Measurements from ENCODE around the gene APOL2.
"Not testable (repeated sequence)": the region's sequence is repeated elsewhere in the genome, so short reads cannot be mapped to it uniquely, and the experiment has no call there.

Gene APOL2

GRCh38 chr22:36220451-36220921, 18.8 kb downstream of the APOL2 start:
- peak; percentile 59 for DNase-seq

- no peak for DNase-seq
Measured at GRCh38 chr22:36218648-36219193, 20.6 kb downstream of the APOL2 start.

DNA sequence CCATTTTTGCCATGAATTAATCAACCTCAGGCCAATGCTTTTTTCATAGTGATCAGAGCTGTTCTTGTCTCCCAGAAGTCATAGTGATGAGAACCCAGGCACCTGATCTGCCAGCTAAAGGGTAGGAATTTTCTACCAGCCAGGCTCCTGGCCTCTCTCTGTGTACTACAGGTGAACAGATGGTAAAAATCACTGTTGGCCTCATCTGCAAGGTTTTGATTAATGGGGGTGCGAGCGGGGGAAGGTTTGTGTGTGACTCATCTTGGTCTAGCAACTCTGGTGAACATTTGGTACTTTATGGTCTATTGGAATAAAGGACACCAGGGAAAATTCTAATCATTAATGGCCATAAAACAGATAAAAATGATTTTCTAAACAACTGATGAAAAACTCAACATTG, 23.3 kb downstream of the APOL2 start:
- no peak for DNase-seq

DNA sequence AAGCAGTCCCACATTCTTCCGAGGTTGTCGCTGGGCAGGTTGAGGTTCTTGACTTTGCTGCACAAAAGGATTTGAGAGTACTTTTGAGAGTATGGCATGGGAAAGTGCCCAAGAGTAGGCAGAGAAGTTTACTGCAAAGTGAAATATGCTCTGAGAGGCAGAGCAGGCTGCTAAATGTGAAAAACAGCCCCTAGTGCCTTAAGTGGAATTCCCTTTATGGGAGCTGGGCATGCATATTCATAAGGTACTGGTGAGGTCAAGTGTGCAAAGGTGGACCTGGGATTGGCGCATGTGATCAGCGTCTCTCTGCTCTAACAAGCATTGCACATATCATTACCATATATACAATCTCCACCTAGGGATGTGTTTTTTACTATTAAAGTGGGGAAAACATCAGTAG, 25.7 kb downstream of the APOL2 start:
- DNase-seq, result no peak

DNA sequence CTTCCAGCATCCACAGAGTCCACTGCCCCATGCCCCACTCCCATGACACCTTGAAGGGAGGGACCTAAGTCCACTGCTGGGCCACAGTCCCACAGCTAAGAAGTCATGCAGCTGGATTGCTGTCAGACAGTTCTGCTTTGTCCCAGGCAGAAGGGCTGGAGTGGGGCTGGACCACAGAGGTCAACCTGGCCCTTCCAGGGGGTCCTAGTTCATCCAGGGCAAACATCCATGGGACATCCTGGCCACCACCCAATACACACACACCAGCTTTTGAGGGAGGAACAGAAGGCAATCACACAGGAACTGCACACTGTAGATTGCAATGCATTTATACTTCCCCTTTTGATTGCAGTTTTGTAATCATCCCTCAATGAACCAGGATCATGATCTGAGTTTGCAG, 26.4 kb downstream of the APOL2 start:
- DNase-seq, result no peak

- peak; percentile 13 for DNase-seq
Measured at GRCh38 chr22:36211237-36211861, 28.0 kb downstream of the APOL2 start.

GRCh38 chr22:36210224-36210623, 29.1 kb downstream of the APOL2 start:
- no peak for DNase-seq

DNA sequence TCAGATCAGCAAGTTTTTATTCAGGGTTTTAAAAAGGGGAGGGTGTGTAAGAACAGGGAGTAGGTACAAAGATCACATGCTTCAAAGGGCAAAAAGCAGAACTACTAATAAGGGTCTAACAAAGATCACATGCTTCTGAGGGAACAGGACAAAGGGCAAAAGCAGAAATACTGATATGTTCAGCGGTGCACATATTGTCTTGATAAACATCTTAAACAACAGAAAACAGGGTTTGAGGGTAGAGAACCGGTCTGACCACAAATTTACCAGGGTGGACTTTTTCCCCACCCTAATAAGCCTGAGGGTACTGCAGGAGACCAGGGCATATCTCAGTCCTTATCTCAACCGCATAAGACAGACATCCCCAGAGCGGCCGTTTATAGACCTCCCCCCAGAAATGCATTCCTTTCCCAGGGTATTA, 29.8 kb downstream of the APOL2 start:
- DNase-seq, result not testable (repeated sequence)

GRCh38 chr22:36208914-36209313, 30.4 kb downstream of the APOL2 start:
- DNase-seq, result no peak

DNA sequence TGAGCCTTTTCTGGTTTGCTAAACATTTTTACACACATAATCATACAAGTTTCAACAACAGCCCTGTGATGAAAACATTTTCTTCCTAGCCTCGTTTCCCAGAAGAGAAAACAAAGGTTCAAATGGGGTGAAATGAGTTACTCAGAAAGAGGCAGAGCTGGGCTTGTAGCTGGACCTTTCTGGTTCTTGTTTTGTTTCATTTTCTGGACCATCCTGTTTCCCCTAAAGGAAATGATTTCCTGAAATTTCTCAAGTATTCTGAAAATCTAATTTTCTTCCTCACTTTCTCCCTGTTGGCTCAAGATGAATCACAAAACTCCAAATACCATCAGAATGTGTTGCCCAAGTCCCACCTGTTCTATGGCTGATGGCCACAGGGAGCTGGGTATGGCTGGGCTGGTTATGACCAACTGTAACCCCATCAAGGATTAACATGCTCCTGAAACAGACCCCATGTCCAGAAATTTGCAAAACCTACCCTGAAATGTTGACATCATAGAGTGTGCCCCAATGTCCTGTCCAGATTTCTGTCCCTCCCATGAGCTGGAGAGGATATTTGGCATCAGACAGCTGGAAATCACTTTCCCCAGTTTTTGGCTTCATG, 31.1 kb downstream of the APOL2 start:
- no peak for DNase-seq

DNA sequence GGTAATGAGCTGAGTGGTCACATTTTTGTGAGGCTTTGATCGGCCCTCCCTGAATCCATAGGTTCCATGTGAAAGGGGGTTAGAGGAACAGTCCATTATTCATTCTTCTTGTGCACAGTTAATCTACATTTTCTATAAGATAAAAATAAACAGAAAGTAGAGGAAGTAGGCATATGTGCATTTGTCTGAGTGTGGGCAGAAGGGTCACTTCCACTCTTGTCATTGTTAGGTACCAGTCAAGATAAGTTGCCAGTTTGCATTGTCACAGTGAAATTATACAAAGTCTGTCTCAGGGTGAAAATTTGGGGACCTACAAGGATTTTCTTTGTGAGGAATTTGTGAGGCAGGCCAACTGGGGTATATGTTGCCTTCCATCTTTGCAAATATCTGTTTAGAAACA, 33.1 kb downstream of the APOL2 start:
- DNase-seq, result no peak

DNA sequence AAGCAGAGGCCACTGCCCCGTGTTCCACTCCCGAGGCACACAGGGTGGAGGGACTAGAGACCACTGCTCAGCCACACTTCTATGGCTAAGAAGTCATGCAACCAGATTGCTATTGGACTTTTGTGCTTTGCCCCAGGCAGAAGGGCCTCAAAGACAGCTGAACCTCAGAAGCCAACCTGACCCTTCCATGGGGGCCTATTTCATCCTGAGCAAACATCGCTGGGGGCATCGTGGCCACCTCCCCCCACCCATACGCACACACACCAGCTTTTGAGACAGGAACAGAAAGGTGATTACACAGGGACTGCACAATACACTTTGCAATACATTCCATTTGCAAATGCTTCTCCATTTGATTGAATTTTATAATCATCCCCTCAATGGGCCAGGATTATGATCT, 33.8 kb downstream of the APOL2 start:
- DNase-seq, result not testable (repeated sequence)

DNA sequence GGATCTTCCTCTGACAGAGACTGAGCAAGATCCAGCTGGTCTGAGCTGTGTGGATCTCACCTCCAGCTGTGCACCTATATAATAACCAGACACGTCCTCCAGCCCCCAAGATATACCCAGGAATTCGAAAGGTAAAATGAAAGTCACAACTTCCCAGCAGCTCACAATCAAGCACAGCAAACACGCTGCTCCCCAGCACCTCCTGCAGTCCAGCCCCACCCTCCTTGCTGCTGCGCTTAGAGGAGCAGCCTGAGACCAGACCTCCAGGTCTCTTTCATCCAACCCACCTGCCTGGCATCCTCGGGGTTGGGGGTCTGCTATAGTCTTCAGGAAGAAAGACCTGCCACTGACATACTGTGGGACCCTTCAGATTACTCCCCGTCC, 34.7 kb downstream of the APOL2 start:
- DNase-seq, result no peak

DNA sequence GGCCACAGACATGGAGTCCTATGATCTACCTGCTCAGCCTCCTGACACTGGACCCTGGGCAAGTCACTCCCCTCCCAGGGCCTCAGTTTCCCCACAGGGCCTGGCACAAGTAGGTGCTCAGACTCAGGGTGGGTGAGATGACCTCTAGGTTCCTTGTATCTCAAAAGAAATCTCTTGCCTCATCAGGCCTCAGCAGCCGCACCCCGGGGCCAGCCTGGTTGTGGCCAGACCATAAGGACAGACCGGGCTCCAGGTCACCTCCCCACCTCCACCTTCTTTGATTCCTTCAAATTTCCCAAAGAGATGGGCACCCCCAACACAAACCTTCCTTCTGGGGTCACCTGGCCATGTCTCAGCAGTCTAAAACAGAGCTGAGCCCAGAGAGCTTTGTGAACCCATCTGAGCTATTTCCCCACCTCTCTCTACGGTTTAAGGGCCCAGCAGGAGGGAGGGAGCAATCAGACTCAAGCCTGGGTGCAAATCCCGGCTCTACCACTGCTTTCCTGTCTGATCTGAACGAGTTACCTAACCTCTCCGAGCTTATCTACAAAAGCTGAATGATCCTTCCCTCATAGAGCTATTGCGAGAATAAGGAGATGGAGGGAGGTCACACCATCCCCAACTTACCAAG, 35.2 kb downstream of the APOL2 start:
- DNase-seq, result no peak

DNA sequence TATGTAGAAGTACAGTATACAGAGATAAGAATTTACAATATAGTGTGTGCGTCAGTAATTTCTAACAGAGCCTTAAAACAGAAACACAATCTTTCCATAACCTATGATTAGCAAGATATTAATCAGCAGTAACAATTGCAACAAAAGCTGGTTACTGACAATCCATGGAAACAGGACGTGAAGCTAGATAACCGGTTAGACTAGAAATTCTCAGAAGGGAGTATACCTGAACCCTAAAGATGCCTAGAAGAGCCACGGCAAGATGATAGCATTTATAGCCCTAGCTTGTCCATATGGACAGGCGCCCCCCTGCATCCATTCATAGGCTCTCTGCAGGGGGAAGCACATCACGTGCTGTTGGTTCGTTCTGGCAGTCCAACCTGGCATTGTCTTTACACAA, 35.9 kb downstream of the APOL2 start:
- DNase-seq, result peak; percentile 34

- DNase-seq, result peak; percentile 40
Measured at GRCh38 chr22:36202906-36203305, 36.4 kb downstream of the APOL2 start.

- no peak for DNase-seq
Measured at GRCh38 chr22:36201630-36202319, 37.6 kb downstream of the APOL2 start, which contains the start of gene APOL4. Gene APOL4 (minus strand): TSS chr22:36201809. CDS start chr22:36201734, 75 bp downstream.

GRCh38 chr22:36201025-36201424, 38.3 kb downstream of the APOL2 start:
- not testable (repeated sequence) for DNase-seq

DNA sequence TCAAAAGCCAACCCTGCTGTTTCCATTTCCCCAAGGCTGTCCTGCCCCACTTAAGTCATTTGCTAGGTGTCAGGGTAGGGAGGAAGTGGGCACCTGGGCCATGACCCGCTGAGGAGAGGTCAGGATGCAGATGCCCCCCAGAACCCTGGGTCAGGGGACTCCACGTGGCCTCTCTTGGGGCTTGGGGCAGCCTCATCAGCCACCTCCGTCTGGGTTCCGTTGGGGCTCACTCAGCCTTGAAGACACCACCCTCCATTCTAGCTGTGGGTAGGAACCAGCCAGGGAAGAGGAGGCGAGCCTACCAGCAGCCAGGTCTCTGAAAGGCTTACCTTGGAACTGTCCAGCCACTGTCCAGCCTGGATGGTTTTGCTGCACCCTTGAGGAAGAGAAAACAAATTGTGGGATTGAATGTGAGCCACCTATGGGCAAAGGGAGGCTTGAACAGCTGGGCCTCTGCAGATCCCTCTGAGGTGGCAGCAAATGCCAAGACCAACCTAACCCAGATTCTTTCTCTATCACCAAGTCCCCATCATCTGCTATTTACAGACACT, 40.3 kb downstream of the APOL2 start:
- DNase-seq, result no peak

GRCh38 chr22:36198536-36198935, 40.8 kb downstream of the APOL2 start:
- no peak for DNase-seq

GRCh38 chr22:36197514-36198146, 41.7 kb downstream of the APOL2 start:
- DNase-seq, result no peak

DNA sequence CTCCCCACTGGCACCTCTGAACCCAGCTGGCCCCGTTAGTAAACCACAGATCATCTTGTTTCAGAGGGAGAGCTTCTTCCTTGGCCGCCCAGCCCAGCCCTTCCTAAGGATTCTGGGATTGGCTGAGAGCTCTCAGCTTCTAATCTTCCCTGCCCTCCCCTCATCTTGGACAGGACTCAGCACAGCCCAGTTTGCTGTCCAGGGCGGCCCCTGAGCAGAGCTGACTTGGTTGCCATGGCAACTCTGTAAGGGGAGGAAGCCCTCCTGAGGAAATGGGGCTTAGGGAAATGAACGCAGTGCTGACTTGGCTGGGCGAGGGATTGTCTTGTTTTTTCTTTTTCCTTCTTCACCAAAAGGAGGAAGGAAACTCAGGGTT, 42.3 kb downstream of the APOL2 start:
- no peak for DNase-seq

Measured in NCI-H510A treated with DMSO at 0.1 percent for 48 hours (cell line).